ENCODE results near the gene WWOX.
A peak's percentile ranks its signal among the peaks of the same experiment; 100 is the strongest.

Gene WWOX

DNA sequence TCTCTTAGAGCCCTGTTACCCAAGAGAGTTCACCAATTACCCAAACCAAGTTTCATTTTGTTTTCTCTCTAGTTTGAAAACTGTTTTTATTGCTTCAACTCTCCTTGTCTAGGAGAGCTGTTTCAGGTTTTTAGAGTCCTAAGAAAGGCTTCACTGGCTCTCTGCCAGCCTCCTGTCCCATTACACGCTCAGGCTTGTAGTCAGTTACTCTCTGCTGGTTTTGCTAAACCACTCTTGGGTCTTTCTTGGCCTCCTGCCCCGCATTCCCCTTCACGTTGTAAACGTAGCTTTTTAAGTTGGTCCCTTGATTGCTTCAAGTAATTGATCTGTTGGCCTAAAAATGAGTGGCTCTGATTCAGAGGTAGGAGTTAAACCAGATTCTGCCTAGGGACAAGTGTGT lies 972.0 kb downstream of the WWOX start:
- DNase-seq (ENCODE audit: low spot score) = no peak

DNA sequence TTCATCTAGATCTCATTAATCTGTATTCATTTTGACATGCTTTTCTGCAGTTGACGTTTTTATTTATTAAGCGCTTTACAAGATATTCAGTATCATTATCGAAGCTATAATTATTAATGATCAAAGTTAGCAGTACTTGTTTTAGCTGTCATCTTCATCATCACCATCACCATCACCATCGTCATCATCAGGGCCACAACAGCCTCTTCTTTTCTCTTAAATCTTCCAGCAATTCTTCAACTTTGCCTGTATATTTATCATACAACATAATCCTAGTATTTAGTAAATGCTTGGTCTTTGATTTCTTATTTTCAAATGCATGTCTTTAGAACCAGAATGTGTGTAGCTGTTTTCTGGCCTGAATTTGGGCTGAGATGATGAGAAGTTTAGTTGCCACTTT lies 973.1 kb downstream of the WWOX start:
- DNase-seq (ENCODE audit: low spot score) = no peak

DNA sequence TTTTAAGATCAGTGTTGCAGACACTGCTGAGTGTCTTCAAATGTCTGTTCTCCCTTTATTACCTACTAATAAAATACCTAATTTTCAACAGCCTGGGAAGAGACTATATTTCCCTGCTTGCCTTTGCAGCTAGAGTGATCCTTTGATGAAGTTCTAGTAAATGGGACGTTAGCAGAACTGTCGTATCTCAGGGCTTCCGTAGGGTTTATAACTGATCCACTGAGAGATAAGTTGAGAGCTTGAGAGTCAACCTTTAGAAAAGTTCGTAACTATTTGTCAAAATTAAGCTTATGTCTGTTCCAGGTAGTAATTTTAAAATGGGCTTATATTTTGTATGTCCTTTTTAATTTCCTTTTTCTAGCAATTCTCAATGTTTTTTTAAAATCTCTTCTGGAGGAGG lies 974.1 kb downstream of the WWOX start:
- no peak for DNase-seq (ENCODE audit: low spot score)

DNA sequence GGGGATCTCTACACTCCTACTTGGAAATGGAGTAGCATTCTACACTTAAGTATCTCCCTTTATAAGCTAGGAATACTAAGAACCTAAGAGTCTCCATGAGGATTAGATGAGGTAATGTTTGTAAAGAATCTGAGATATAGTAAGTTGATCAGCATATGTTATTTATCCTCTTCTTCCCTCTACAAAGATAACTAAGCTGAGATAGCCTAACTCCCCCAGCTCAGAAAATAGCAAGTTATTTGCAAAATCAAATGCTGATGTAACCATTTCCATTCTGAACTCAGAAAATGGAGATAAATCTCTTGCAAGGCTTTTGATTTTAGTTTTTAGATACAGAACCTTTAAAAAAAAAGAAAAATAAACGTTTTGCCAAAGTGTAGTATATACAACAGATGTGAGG lies 975.1 kb downstream of the WWOX start:
- no peak for DNase-seq (ENCODE audit: low spot score)

DNA sequence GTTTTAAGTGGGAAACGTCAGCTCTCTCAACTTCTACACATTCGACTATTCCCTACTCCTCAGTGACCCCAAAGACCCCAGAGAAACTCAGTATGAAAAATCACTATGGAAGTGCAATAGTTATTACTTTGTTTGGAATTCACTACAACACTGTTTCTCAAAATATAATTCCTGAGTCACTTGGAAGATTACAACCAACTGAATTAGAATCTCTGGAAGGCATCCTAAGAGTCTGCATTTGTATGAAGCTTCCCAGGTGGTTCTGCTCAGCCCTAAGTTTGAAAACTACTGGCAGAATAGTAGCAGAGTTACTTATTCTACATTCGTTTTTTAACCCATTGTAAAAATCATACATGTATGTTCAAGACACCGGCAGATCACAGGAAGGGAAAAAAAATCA lies 975.5 kb downstream of the WWOX start:
- no peak for DNase-seq (ENCODE audit: low spot score)

DNA sequence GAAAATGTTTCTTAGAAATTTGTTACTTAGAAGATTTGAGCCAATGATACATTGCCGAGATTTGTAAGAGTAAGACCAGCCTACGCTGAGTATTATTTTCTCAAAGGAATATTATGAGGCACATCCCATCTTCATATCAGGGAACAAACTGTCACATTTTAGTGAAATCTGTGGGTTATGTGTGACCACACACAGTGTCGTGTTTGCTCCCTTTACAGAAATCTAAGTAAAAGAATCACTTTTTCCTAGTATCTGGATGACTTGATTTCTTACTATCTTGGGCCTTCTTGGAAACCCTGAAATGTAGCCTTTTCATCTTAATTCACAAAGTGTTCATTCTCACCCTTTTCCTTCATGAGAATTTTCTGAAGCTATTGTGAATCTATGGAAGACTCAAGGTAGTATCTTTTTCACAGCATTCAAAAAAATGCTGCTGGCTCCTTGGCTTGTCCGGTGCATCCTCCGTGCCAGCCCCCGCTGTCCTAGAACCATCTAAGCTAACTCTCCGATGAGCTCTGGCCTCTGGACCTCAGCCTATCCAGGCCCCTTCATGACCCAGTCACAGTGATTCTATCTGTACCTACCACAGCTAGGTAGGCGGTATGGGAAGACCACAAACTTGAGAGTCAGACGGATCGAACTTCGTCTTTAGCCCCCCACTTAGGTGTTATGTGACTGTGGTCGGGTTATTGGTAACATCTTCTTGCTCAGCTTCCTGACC lies 976.8 kb downstream of the WWOX start:
- DNase-seq (ENCODE audit: low spot score) = no peak

DNA sequence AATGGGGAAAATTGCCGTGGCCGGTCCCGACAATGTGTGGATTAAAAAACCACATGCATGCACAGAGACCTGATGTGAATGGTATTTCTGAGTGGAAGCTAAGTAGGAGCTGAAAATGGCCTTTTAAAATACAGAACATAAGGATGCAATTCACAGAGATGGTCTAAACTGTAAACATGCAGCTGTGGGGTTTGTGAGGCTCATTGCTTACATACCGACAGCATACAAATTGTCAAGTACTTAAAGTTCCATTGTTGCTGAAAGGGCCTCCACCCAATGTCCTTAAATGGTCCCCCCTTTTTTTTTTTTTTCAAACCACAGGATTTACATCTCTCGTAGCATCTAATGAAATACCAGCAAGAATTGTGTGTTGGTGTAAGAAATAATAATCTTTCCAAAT lies 977.9 kb downstream of the WWOX start:
- no peak for DNase-seq (ENCODE audit: low spot score)

DNA sequence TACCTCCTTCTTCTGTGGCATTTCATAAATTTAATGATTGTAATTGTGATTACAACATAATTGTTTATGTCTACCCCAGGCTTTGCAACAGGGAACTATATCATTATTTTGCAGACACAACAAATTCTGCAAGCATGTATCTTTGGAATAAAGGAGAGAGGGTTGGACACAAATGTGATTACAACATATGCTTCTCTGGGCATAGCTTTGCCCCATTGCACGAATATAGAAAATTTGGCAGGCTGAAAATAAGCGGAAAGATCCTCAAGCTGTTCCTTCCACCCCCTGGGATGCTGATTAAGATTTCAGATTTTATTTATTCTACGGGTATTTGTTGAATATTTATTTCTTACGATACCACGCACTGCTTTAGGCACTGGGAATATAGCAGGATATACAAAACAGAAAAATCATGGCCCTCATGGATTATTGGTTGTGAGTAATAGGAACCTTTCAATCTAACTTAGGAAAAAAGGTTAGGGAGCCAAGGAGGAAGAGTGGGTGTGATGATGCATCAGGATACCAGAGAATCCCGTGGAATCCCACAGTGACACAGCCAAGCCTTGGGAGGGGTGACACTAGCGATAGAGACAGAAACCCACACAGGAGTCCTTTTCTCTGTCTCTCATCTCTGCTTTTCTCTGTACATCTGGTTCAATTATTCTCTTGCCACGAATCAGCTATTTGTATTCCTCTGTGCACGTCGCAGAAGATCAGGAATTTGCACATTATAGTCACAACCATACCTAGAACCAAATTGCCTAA lies 980.4 kb downstream of the WWOX start:
- no peak for DNase-seq (ENCODE audit: low spot score)

DNA sequence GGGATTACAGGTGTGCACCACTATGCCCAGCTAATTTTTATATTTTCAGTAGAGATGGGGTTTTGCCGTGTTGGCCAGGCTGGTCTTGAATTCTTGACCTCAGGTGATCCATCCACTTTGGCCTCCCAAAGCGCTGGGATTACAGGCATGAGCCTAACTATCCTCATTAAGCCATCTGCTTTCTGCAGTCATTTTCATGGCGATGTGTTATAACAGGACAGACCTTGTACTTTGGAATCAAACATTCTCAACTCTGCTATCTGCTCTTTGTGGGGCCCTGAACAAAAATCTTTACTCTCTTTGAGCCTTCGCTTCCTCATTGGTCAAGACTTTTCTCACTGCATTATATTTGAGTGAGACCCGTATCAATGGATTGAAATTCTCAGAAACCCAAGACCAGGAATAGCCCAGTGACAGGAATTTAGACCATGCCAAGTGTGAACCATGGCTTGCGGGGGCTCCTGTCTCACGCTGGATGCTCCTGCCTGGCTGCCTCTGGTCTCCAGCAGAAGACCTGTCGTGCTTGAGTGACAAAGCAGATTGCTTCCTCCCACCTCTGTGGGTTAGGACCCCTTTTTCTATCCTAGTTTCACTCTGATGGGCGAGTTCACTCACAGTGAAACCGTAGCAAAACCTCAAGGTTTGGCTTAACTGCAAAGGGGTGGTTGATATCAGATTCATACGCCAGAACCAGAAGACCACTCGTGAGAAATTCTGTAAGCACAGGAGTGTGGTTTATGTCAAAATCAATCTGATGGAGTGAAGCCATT lies 982.0 kb downstream of the WWOX start:
- DNase-seq (ENCODE audit: low spot score) = no peak

DNA sequence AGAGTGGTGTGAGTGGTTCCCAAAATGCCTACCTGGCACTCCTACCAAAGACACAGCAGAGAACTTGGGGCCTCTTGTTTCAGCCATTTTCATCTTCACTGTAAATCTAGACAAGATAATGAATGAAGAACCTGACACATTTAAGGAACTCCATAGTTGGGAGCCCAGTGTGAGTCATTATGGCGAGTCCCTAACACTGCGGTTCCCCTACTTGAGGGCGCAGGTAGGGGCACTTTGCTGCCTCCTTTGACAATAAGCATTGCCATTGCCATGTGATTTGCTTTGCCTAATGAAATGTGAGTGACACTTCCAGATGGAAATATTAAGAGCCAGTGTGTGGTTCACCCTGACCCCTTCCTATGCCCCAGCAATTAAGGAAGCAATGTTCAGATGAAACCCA lies 983.5 kb downstream of the WWOX start:
- DNase-seq (ENCODE audit: low spot score) = no peak

DNA sequence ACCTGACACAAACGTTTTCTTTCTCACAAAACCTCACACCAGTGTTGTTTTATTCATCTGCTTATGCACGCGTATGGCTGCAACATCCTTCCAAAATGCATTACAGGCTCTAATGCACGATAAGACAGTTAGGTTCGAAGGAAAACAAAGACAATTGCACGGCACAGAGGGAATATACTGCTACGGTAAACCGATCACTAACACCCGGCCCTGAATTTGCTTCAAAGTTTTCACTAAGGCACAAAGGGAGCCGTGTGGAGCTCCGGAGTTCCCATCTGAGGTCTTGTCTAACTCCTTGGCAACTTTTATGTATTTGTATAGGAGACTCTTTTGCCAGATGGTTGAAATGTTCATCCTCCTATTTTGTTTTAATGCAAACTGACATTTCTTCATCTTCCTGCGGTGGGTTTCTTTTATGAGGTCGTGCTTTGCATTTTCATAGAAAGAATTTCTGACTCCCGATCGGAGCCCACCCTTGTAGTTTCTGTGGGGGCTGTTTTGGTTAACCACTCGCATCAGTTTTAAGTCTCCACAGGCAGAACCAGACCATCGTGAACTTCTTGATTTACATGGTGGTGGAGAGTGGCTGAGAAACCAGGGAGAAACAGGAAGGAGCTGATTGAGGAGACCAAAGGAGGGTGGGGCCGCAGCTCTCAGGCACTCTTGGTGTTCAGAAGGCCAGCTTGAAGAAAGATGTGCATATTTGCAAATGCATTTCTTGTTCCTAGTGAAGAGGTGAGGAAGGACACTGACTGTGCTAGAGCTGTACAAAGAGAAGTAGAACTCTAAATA lies 984.2 kb downstream of the WWOX start:
- no peak for DNase-seq (ENCODE audit: low spot score)

DNA sequence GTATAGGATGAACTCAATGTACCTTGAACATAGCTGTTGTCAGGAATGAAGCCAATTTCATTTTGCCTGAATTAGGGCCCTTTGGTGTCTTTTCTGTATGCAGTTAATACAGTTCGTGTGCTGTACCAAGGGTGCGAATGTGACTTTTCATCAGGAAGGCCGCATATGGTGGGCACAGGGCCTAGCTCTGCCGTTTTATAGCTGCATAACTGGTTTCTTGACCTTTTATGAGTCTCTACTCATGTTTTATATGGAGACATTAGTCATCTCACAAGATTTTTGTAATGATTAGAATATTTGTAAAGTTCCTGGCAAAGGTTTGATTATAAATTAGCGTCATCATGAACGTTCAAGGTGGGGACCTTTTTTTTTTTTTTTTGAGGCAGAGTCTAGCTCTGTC lies 989.5 kb downstream of the WWOX start:
- no peak for DNase-seq (ENCODE audit: low spot score)

DNA sequence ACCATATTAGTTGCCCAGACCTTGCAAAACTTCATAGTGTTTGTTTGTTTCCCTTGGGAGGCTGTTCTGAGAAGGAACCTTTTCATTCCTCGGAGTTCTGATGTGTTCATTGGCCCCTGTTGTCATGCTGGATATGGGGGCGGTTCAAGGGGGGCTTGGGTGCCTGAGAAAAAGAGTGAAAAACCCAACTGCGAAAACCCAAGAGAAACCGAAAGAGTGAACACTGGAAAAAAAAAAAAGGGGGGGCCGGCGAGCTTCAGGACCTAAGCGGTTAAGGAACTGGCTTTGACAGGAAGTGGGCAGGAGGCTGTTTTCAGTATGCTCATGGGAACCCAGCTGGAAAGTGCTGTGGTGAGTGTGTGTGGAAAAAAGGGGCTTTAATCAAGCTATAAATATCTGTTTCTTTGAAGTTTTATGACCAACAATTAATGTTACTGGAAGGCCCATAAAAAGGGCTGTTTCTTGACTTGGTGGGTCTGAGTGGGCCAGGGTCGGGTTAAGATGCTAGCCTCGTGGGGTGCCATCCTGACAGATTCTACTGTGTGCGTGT lies 990.4 kb downstream of the WWOX start:
- peak; percentile 55 for DNase-seq (ENCODE audit: low spot score)

DNA sequence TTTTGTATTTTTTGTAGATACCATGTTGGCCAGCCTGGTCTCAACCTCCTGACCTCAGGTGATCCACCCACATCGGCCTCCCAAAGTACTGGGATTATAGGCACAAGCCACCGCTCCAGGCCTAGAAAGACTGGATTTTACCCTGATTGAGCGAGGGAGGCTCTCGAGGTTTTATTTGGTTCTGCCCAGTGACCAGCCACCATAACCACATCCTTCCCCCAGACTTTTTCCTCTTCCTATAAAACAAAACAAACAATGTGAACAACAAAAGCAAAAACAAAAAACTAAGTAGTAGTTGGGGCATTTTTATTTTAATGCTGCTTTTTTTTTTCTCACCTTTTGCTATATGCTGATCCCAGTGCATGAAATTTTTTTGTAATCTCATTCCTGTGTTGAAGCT lies 991.5 kb downstream of the WWOX start:
- DNase-seq (ENCODE audit: low spot score) = no peak

DNA sequence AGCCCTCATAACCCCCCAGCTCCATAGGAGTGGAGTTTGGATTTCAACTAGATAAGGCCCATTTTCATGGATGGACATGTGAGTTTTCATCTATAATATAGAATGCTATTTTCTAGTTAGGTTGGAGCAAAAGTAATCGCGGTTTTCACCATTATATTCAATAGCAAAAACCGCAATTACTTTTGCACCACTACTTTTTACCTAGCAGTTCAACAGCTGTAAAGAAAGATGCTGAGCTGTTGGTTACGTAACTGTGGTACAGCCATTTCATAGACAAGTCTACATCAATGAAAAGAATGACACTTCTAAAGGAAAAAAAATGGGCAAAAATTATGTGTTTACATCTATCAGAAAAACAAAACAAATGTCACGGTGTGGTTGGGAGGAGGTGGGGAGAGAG lies 993.4 kb downstream of the WWOX start:
- DNase-seq (ENCODE audit: low spot score) = no peak

DNA sequence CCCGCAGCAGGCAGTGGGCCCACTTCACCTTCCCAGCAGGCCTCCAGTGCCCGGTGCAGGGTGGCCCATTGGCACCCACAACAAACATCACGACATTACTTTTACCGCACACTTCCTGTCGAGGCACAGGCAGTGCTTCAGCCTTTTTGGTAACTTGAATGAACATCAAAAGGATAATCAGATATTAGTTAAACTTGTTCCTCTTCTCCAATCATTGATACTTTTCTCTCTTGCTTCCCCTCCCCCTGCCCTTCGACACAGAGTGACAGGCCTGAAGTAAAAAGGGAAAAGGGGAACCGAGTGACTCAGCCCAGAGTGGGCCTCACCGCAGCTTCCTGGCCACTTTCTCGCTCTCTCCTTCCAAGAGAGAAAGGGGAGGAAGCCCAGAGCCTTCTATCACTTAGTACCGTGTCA lies 994.1 kb downstream of the WWOX start:
- peak; percentile 73 for DNase-seq (ENCODE audit: low spot score)

DNA sequence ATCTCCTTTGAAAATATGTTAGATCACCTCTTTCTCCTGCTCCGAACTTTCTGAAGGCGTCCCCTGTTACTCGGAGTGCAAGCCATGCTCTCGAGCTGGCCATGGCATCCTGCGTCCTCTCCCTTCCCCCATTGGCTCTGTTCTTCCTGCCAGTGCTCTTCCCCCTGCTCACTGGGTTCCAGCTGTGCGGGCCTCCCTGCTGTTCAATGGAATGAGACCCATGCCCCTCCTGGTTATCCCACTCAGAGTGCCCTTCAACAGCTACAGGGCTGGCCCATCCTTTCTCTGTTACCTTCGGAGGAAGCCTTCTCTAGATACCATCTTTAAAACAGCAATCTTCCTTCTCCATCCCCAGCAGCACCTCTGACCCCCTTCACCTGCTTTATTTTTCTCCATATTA lies 996.8 kb downstream of the WWOX start:
- DNase-seq (ENCODE audit: low spot score) = no peak

DNA sequence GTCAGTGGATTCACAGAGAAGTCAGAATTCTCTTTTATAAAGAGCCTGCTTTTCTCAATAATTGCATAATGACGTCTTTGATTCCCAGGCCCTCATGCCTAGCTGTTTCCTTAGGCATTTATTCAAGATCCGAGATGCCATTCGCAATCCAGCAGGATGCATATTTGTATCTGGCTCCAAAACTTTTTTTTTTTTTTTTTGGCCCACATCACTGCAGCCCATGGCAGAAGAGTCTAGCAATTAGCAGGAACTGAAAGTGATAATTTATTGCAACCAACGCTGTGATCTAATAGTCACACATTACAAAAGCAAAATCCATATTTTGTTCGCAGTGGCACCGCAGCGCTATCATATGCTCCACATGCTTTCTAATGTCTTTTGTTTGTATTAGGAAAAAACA lies 997.7 kb downstream of the WWOX start:
- peak; percentile 20 for DNase-seq (ENCODE audit: low spot score)

DNA sequence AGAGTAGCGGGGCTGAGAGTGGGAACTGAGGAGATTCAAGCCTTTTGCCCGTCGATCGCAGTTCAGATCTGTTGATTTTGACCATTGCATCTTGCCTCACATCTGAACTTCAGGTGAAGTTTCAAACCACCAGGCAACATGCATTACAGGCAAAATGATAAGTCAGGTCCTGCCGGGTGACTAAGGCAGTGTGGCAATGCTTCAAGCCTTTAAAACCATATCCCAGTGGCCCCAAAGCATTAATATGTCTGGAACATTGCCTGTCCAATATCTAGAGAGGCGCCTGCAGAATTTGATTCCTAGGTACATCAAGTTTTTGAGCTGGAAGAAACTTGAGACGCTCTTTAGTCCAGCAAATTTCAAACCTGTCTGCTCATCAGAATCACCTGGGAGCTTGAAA lies 998.3 kb downstream of the WWOX start:
- DNase-seq (ENCODE audit: low spot score) = no peak

DNA sequence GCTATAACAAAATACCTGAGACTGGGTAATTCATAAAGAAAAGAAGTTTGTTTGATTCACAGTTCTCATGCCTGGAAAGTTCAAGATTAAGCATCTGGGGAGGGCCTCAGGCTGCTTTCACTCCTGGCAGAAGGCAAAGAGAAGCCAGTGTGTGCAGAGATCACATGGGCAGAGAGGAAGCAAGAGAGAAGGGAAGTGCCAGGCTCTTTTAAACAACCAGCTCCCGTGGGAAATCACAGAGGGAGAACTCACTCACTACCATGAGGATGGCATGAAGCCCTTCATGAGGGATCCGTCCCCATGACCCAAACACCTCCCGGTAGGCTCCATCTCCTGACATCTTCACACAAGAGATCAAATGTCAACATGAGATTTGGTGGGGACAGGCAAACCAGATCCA lies 999.5 kb downstream of the WWOX start:
- peak; percentile 41 for DNase-seq (ENCODE audit: low spot score)

DNA sequence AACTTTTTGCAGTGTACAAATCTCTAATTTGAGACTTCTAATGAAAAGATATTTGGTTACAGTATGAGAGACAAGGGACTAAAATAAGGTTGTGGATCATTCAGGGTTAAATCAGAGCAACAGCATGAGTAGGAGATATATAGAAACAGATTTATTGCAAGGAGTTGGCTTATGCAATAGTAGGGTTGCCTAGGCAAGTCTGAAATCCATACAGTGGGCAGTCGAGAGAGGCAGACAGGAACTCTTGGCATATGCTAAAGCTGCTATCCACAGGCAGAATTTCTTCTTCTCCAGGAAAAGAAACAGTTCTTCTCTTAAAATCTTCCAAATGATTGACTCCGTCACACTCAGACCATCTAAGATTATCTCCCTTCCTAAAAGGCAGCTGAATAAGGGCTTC lies 1000.3 kb downstream of the WWOX start:
- DNase-seq (ENCODE audit: low spot score) = no peak

DNA sequence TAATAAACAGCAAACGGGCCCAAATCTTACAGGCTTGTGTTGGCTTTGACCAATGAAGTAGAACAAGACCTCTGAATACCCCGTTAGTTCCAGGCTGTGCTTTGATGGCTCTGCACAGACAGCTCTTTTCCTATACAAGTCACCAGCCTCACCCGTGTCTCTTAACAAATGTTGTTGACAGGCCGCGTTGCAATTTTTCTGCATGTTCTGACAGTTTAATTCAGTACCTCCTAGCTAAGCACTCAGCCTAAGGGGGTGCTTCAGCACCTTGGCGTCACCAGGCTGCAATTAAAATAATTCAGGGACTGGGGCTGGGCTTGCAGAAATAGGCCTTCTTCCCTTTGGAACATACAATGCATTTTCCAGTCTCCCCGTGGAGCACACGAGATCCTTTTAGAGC lies 1001.0 kb downstream of the WWOX start:
- DNase-seq (ENCODE audit: low spot score) = no peak
